Activated gamma-delta T cell treated with Interleukin-2 at 50 U/mL for 16 hours (primary cell): ENCODE measurements around the gene SCT.

Source experiments
- DNase-seq: peaks from one replicate; pipeline ENCODE4 v3.0.0-alpha.2; 2020

SCT gene

DNA sequence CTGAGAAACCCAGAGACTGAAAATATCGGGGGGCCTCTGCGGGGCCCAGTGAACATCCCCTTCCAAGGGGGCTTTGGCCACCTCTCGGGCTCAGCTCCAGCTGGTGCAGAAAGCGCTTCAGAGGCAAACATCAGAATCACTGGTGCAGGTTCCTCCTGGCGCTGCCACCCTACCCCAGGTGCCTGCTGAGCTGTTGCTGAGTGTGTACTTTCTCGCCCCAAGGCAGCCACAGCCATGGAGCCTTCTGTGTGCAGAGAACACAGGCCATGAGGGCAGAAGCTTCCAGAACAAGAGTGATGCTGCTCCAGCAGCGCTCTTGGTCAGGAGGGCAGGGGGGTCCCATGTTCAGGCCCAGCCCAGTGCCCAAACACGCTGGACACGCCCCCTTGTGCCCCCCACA, 16.4 kb upstream of the SCT start:
- no peak for DNase-seq

DNA sequence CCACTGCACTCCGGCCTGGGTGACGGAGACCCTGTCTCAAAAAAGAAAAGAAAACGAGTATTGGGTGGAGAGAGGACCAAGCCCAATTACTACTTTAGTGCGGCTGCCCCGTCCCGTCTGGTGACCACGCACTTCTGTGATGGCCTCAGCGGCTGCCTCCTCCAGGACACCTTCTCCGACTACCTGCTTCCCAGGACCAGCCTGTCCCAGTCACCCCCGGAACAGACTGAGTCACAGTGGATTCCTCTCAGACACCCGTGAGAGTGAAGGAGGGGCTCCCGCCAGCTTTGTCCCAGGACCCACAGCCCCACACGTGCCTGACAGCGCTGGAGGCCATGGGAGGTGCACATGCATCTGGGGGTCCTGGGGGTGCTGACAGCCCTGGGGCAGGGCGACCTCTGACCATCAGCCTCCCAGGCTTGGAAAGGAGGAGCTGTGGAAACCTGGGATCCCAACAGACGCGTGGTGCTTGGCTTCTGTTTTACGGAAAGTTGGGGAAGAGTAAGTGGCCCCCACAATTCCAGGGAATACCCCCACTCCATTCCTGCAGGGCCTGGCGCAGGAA, 14.9 kb upstream of the SCT start:
- DNase-seq: no peak

GRCh38 chr11:640021-640706, 13.2 kb upstream of the SCT start:
- no peak for DNase-seq

- no peak for DNase-seq
These were observed 12.5 kb upstream of the SCT start for GRCh38 chr11:639332-639955.

DNA sequence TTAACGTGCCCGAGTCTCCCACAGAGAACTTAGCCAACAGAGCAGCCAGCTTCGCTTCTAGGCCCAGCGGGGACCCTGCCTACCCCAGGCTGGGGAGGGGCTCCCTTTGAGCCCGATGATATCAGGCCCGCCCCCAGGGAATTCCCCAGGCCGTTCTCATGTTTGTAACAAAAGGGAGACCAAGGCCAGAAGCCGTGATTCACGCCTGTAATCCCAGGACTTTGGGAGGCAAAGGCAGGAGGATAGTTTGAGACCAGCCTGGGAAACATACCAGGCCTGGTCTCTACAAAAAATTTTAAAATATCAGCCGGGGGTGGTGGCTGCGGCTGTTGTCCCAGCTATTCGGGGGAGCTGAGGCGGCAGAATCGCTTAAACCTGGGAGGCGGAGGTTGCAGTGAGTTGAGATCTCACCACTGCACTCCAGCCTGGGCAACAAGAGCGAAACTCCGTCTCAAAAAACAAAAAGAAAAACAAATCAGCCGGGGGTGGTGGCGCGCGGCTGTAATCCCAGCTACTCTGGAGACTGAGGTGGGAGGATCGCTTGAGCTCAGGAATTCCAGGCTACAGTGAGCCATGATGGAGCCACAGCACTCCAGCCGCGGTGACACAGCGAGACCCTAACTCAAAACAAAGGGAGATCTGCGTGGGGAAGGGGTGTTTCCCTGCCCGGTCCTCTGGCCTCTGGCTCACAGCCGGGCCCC, 11.8 kb upstream of the SCT start:
- no peak for DNase-seq

DNA sequence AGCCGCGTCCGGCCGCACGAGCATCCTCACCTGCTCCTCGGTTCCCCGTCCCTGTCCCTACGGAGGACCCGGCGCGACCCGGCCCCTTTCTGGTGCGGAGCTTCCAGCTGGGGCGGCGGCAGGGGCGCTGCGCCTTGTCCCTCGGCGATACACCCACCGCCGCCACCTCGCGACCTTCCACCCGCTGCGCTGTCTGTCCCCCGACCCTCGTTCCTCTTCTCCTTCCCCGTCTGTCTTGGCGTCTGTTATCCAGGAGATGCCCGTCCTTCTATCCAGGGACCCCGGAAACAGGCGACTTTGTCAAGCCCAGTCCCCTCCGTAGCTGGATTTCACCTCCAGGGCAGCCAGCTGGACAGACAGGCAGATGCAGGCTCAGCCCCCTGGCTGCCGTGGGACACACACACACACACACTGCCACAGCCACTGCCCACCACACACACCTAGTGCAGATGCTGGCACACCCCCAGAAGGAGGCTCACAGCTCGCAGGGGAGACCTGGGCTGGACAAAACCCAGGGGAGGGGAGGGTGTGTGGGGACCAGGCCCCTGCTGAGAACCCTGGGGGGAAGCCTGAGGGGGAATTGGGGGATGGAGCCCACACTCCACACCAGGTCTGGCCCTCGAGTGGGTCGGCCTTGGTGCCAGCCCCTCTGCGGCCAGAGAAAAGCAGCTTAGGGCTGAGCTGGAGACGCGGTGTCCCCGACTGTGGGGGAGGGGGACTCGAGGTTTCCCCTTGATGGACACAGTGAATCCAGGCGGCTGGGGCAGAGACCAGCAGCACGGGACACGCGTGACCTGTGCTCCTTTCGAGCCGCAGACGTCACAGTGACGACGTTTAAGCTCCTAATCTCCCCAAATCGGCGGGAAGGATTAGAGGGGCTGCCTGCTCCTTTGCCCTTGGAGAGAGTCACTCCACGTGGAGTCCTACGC, 10.9 kb upstream of the SCT start:
- no peak for DNase-seq

GRCh38 chr11:637333-637592, 10.3 kb upstream of the SCT start:
- DNase-seq: no peak

GRCh38 chr11:636511-637332, 9.7 kb upstream of the SCT start, which contains the start of gene DRD4:
Gene DRD4 (plus strand): TSS chr11:637269. CDS start chr11:637305, 36 bp downstream.
- no peak for DNase-seq

GRCh38 chr11:635945-636510, 9.0 kb upstream of the SCT start:
- no peak for DNase-seq

DNA sequence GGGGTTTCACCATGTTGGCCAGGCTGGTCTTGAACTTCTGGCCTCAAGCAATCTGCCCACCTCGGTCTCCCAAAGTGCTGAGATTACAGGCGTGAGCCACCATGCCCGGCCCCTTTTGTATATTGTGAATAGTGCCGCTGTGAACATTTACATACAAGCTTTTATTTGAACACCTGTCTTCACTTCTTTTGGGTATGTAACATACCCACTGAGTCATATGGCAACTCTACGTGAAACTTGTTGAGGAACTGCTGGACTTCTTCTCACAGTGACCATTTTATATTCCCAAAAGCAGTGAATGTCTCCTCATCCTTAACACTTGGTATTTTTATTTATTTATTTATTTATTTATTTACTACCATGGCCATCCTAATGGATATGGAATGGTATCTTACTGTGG, 3.9 kb upstream of the SCT start:
- DNase-seq: no peak

- no peak for DNase-seq
These were observed 2.2 kb upstream of the SCT start for GRCh38 chr11:629237-629583.

DNA sequence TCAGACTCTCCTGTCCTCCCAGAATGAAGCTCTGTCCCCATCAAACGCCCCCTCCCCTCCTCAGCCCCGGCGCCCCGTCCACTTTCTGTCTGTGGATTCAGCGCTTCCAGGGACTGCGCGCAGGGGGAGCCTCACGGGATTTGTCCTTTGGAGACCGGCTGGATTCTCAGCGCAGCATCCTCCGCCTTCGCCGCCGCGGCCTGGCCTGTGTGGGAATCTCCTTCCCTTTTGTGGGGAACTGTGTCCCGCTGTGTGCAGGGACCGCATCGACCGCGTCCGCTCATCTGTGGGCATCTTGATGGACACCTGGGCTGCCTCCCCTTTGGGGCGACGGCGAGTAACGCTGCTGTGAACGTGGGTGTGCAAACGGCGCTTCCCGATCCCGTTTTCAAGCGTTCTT, 1.1 kb upstream of the SCT start:
- DNase-seq: no peak

GRCh38 chr11:627308-627576, 261 bp upstream of the SCT start:
- DNase-seq: no peak

DNA sequence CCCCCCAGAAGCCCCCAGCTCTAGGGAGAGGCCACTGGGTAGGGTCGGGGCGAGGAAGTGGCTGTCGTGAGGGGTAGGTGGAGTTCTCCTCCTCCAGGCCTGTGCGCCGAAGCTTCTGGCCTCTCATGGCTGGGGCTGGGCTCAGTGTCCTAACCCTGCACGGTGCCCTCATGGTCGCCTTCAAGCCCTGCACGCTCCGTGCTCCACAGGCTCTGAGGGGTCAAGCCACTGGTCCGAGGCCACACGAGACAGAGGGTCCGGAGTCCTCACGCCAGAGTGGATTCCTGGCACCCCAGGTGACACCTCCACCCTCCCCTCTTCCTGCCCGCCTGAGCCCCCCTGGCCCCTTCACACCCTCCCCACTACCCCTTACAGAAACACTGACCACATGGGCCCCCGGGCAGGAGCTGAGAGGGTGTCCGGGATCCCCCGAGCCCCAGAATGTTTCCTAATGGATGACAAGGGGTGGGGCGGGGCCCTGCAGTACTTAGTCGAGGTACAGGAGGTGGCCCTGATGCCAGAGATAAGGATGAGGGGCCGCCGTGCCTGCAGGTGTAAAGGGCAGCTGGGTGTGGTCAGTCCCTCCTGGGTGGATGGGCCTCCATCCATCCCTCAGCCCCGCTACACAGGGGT, 1.2 kb downstream of the SCT start:
- DNase-seq: no peak

GRCh38 chr11:624705-625635, 2.0 kb downstream of the SCT start, which contains the start of gene CDHR5:
Gene CDHR5 (minus strand): TSS chr11:624955. CDS start chr11:624902, 53 bp downstream.
- DNase-seq: no peak

GRCh38 chr11:623999-624704, 2.8 kb downstream of the SCT start:
- DNase-seq: no peak

GRCh38 chr11:623349-623869, 3.6 kb downstream of the SCT start:
- DNase-seq: no peak

- no peak for DNase-seq
These were observed 5.1 kb downstream of the SCT start for GRCh38 chr11:621838-622237.
